ENCODE results near the gene ACSM4.

GRCh38 chr12:7373226-7373625, 69.4 kb downstream of the ACSM4 start:
- TF ChIP-seq CTCF (IDR thresholded peaks at IDR 0.05; ENCODE audit: insufficient read depth, low read depth, low read length), result no peak
- no peak for TF ChIP-seq EZH2 (IDR thresholded peaks at IDR 0.05; ENCODE audit: insufficient read depth, low read length)

All from astrocyte (in vitro differentiated cells and primary cell).